Left renal pelvis (tissue), 4 donors: ENCODE results near the gene MEAF6. TPM values are rescaled to one million over a fixed set of nuclear protein-coding genes. Genes with fewer than 3 reads are reported as not detected.

Experiments used
- DNase-seq, 4 donors: peaks; one replicate each; pipeline ENCODE4 v3.0.0-alpha.2; 2013; ENCODE audit warnings: low read depth in 4 of 4, low spot score in 3 of 4
- polyA plus RNA-seq, 4 donors: library from polyadenylated mRNA; unstranded; fragments of 120-200 nt; gene quantifications; one replicate each; pipeline ENCODE4 v1.2.1, GENCODE V29; 2013; ENCODE audit not compliant: insufficient read length in 4 of 4

MEAF6 gene
- polyA plus RNA-seq, 4 donors, result 74.2 to 106 (median 96.7) TPM

DNA sequence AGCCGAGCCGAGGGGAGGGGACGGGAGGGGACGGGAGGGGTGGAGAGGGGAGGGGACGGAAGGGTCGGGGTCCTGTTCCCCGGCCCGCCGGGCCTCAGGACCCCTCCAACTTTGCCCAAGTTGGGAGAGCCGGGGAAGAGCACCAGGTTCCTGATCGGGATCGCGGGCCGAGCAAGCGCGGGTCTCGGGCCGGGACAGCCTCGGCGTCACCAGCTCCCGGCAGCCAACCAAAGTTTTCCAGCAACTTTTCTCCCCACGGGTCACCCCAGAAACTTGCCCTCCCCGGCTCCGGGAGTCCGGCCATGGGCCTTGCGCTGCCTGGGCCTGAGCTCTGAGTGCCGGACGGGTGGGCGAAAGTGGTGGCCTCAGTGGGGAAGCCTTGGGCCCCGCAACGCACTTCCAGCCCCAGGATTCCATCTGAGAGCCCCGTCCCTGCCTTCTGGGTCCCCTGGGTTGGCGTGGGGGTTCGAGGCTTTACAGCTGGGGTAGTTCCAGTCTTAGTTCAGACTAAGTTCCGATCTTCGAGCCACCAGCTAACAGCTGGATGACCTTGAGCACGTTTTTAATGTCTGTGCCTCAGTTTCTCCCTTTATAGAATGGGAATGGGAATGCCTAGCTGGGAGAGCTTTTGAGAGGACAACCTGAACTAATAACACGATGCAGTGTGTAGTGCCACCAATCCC lies 39.7 kb downstream of the MEAF6 start:
- no peak for DNase-seq

DNA sequence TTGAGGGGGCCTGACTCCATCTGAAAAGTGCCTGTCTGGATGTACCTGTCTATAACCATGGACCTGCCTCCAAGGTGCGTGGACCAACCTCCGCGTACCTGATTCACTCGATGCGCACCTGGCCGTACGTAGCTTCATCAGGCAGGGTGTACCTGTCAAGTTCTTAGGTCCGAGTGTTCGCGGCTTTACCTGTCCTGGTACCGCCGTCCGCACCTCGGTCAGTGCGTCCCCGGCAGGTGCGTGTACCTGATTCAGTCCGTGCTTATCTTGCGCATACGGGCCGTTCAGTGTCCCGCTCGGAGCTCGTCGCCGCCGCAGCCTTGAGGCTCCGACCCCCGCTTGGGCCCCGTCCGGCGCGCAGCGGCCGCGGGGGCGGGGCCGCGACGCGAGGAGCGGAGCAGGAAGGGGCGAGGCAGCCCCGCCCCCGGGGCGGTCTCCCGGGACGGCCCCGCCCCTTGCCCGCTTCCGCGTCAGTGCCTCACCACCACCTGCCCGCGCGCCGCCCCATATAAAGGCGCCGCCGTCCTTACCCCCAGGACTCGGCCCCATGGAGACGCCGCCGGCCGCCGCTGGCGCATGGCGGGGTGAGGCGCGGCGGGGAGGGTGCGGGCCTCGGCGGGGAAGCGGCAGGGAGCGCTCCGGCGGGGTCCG lies 40.4 kb downstream of the MEAF6 start, which contains the start of gene ZC3H12A:
Gene ZC3H12A (plus strand): TSS at position 535 of the 651 bp plus-strand sequence. CDS start 917 bp downstream, outside the sequence.
- peak; percentile 67 to 80 (median 76) for DNase-seq

DNA sequence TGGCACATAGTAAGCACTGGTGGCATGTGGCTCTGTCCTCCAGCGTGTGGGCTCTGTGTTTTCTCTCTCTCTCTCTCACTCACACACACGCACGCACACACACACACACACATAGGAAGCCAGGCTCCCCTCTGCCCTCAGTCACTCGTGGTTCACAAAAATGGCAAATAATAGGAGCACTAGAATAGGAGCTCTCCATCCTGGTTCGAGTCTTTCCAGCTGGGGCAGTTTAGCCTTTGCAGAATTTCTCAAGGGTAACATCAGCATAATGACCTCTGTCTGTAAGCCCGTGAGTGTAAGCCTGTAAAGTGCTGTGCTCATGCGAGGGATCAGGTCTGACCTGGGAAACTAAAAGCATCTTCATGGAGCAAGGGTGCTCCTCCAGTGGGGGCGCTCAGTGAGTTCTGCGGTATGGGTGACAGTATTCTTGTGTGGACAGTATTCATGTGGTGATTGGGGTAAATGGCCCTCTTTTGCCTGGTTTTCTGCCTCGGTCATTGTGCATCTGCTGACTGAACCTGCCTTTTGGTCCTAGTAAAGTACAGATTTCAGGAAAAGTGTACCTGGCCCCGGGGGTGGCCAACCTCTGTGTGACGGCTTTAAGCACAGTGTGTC lies 41.0 kb downstream of the MEAF6 start:
- DNase-seq, result no peak

DNA sequence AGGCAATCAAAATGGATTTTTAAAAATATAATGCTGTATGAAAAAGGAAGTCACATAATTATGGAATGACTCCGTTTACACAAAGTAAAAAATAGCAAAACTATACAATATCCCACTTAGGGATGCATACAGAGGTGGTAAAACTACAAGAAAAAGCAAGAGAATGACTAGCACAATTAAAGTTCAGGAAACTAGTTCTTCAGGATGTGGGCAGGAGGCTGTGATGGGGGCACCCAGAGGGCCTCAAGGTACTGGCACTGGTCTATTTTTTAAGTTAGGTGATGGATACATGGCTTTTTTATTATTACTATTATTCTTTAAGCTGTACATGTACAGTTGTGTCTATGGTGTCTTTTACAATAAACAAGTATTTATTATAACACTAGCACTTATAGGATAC lies 41.6 kb downstream of the MEAF6 start:
- no peak for DNase-seq

DNA sequence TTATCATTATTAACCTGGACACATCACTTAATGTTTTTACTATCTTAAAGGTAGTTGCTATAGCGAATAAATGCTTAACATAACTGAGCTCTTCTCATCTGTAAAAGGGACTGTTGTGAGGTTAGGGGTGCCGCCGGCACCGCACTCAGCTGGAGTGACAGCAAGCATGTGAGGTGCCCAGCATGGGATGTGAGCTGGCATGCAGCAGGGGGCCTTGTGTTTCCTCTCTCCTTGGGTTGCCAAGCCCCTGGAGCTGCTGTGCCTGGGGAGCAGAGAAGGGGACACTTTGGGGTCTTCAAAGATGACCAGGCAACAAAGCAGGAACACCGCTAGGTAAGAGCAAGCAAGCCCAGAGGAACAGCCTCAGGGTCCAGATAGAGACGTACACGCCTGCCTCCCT lies 42.3 kb downstream of the MEAF6 start:
- DNase-seq, result no peak

DNA sequence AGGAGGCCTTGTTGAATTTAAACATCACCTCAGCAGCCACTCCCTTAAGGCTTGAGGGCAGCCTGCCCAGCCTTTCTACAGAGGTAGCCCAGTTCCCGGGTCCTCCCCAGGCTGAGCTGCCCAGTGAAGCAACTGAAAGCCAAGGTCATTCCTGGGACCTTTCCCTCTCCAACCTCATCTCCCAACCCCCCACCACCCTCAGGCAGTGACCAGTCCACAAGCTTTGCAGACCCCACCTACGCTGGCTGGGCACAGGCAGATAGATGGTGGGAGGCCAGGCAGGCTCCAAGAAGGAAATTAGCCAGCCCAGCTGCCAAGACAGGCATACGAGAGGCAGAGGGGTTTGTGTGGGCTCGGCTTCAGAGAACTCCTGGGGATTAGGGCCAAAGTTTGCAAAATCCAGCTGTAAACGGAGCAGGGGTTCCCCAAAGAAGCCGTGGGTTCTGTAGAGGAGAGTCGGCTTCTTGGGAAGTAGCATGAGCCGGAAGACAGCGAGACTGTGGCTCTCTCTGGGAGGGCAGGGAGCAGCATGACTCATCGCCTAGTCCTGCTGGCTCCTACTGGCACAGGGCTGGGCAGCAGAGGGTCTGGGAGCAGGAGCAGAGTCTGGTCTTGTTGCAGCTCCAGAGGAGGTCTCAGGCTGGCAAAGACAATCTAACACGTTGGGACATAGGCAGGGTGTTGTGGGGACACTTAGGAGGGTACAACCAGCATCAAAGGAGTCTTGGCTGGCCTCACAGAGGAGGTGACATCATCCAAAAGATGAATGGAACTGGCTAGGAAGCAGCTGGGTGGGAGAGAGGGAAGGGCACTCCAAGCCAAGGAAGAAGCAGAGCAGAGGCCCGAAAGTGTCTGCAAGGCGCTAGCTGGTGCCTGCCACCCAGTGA lies 43.0 kb downstream of the MEAF6 start:
- DNase-seq, result no peak

DNA sequence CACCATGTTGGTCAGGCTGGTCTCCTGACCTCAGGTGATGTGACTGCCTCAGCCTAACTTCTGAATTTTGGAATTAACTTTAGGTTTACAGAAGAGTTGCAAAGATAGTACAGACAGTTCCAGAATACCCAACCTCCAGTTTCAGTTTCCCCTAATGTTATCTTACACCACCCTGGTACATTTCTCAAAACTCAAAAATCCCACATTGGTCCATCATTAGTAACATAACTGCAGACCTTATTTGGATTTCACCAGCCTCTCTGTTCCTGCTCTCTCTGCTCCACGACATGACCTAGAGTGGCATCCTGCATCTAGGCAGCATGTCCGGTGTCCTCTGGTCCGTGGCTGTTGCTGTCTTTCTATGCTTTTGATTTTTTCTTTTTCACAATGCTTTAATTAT lies 45.2 kb downstream of the MEAF6 start:
- no peak for DNase-seq

DNA sequence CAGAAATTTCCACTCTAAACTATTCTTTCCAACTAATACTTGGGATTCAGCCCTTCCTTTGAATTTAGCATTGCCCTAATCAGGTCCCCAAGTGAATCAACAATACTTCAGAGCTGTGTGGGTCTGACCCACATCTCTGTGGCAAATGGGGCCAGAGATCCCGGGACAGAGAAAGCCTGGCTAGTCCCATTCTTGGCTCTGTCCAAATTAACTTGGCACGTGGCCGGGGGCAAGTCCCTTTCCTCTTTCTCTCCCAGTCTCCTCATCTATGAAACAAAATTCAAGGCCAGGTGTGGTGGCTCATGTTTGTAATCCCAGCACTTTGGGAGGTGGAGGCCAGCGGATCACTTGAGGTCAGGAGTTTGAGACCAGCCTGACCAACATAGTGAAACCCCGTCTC lies 46.5 kb downstream of the MEAF6 start:
- no peak for DNase-seq

DNA sequence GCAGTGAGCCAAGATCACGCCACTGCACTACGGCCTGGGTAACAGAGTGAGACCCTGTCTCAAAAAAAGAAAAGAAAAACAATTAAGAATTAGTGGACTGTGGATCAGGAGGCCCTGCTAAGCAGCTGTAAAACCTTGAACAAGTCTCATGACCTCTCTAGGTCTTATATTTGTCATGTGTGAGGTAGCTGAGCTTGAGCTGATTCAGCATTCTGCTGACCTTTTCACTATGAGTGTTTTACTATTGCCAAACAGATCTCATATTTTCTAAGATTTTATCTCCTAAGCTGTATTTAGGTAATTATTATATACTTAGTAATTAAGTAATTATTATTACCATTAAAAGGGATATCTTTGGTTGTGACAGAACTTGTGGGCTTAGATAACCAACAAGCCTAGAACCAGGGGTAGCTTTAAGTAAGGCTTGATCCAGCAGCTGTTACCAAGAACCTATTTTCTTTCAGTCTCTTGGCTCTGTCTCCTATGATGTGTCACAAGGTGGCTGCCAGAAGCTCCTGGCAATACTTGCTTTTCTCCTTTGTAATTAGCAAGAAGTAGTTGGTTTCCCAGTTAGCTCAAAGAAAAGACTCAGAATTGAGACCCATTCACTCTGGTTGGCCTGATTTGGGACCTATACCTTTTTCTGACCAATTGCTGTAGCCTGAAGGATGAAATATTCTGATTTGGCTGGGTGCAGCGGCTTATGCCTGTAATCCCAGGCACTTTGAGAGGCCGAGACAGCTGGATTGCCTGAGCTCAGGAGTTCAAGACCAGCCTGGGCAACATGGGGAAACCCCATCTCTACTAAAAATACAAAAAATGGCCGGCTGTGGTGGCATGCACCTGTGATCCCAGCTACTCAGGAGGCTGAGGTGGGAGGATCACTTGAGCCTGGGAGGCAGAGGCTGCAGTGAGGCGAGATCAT lies 48.7 kb downstream of the MEAF6 start:
- DNase-seq, result no peak

DNA sequence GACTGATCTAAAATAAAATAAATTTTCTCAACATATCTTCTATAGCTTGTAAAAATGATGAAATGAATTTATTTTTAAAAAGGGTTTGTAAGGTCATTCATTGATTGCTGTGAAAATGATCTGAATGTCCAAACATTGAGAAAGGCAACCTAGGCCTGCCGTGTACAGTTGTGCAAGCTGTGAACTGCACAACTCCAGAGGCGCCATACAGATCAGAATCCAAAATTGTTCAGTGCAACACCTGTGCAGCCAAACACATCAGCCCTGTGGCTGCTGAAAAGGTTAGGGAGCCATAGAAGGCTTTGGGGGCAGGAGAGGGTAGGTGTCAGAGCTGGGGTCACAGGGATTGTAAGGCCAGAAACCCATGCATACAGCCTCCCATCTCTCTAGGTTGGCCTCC lies 50.1 kb downstream of the MEAF6 start:
- no peak for DNase-seq

DNA sequence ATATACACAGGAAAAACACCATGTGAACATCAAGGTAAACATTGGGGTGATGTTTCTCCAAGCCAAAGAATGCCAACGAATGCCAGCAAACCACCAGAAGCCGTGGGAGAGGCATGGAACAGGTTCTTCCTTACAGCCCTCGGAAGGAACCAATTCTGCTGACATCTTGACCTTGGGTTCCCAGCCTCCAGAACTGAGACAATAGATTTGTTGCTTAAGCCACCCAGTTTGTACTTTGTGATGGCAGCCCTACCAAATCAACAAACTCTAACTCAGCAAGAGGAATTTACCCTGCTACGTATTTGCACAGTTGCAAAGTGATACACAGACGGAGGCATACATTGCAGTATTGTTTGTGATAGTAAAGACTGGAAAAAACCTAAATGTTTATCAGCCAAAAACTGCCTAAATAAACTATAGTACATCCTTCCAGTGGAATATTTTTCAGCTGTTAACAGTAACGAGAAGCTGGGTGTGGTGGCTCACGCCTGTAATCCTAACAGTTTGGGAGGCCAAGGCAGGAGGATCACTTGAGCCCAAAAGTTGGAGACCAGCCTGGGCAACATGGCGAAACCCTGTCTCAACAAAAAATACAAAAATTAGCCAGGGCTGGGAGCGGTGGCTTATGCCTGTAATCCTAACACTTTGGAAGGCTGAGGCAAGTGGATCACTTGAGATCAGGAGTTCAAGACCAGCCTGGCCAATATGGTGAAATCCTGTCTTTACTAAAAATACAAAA lies 52.7 kb downstream of the MEAF6 start:
- DNase-seq, result no peak

DNA sequence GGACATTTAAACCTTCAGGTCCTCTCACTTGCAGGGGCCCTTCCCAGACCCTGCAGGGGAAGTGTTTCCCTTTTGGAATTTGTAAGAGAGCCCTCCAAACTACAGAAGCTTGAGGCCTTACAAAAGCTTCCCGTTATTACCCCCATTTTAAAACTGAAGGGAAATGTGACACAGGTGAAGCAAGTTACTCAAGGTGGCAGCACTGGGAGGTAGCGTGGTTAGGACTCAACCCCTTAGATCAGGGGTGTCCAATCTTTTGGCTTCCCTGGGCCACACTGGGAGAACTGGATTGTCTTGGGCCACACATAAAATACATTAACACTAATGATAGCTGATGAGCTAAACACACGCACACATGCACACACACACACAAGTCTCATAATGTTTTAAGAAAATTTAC lies 56.0 kb downstream of the MEAF6 start:
- DNase-seq, result no peak

DNA sequence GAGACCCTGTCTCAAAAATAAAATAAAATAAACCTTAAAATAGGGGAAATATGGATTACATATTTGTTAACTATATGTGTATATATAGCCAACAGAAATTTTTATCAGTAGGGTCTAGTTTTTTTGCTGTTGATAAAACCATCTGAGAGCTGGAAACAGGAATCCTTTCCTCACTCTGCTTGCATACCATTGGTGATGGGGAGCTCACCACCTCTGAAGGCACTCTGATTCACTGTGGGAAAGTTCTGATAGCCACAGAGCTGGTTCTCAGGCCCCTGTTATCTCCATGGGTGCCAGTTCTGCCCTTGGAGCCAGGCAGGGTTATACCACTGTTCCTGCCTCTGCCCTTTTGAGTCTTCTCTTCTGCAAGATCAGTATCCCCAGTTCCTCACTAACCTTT lies 58.0 kb downstream of the MEAF6 start:
- no peak for DNase-seq

DNA sequence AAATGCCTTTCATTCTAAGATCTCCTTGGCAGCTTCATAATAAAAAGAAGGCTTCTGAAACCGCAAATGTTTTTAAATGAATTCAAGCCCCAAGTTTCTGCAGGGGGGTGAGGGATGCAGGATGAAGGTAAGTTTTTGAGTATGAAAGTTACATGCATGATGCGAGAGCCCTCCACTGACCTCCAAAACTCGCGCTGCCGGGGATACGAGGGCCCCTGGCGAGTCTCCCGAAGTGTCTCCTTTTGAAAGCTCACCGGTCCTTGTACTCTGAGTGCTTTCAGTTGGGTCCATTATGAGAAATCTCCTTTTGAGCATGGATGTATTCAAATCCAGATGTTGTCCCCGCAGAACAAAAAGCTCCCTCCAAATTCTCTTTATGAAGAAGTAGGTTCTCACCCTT lies 59.0 kb downstream of the MEAF6 start:
- no peak for DNase-seq

DNA sequence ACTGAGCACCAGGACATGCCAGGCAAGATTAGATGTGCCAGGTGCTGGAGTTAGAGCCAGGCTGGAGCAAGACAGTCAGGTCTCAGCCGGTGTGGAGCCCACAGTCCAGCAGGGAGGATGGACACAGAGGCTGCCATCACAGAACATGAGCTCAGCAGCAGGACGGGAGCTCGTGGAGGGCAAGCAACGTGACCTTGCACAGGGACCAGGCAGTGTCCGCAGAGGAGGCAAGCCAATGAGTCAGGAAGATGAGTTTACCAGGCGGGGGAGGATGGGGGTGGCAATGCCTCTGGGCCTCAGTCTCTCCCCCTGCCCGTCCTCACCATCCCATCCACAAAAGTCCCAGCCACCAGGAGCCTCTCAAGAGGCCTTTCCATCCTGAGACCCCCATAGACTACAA lies 60.9 kb downstream of the MEAF6 start:
- no peak for DNase-seq

DNA sequence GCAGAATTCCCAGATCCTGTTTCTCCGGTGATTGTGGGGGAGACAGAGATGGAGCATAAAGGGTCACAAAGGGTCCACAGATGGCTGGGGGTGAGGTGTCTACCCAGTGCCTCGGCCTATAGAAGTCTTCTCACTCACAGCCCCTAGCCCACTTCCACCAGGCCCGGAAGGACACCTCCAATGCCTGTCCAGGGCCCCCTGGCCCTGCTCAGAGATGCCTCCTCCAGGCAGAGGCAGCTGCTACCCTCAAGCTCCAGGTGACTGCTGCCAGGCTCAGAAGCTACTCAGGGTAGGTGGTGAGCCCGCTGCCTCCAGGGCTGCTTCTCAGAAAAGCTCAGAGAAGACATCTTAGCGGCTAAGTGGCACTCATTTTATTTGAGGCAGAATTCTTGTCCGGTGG lies 62.1 kb downstream of the MEAF6 start:
- DNase-seq, result no peak

DNA sequence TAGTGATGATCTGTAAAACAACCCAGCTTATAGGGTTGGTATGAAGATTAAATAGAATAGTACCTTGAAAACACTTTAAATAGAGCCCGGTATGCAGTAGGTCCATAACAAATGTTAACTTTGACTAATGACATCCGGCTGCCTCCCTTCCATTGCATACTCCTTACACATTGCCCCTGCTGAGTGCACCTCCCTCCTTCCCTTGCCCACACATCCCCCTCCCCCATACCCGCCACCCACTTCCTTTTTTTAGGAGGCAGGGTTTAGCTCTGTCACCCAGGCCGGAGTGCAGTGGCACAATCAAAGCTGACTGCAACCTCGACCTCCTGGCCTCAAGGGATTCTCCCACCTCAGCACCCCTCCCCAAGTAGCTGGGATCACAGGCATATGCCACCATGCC lies 64.6 kb downstream of the MEAF6 start:
- no peak for DNase-seq

DNA sequence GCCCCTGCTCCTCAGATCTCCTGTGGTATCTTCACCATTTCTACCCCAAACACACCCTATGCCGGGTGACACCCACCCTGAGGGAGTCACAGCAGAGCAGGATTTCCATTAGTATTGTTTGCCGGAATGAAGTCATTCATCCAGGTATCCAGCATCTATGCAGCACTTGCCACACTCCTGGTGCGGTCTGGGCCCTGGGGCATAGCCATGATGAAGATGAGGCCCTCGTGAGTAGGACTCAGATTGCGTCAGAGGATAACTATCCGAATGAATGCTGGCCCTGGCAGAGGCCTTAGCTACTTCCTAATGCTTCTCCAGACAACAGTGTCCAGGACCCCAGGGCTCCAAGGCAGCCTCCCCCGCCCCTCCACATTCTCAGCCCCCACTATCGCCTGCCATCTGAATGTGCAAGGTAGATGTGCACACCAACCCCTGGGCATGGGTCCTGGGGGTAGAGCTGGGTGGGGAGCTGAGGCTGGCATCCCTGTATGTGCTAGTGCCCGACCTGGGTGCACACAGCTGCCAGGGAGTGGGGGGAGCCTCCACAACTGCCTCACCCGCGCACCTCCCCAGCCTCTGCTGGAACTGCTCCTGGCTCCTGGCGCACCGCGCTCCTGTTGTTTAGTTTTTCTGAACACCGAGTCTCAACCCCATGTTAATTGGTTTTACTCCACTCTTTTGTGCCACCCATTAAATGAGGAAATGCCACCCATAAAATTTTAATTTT lies 65.7 kb downstream of the MEAF6 start:
- DNase-seq, result no peak

DNA sequence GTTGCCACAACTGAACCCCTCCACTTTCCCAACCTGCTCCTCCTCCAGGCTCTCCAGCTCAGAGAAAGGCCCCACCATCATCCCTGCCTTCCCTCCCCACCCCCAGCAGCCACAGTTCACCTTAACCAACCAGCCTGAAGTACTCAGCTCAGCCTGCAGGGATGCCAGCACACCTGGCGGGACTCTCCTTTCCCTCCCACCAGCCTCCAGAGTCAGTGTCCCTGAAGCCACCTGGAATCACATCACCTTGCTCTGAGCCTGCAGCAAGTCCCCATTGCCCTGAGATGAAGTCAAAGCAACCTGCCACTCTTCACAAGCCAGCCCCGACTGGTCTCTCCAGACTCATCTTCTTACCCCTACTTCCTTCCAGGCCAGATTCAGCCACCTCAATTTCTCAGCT lies 66.4 kb downstream of the MEAF6 start:
- no peak for DNase-seq
